SK-N-SH (cell line): Measurements from ENCODE around the gene KDM5C. TPM values are rescaled to one million over a fixed set of nuclear protein-coding genes. Genes with fewer than 3 reads are reported as not detected.
"Not testable (repeated sequence)": the region's sequence is repeated elsewhere in the genome, so short reads cannot be mapped to it uniquely, and the experiment has no call there.

Source experiments
- CTCF ChIA-PET: fragments of 300-600, 350-600 bp; formaldehyde crosslinking; extraction: SDS; loops from one replicate; lab custom pipeline; 2021; lab: Yijun Ruan, JAX
- POLR2A ChIA-PET: fragments of 350-600 bp; sonication (Branson Sonifier 250); formaldehyde crosslinking; extraction: SDS; loops from one replicate; lab custom pipeline; 2020; ENCODE audit warnings: antibody characterized with exemption, inconsistent platforms; lab: Yijun Ruan, JAX
- DNase-seq: peaks from one replicate; pipeline ENCODE4 v3.0.0; 2012
- H2AFZ ChIP-seq: fragments of 200-600 bp; sonication (generic); 2 replicates; pipeline ENCODE4 v1.8.1; 2016; ENCODE audit warnings: antibody characterized with exemption, mild to moderate bottlenecking, low read depth
- H3F3A ChIP-seq: fragments of 200-600 bp; sonication (generic); replicated peaks from 2 replicates; pipeline ENCODE3; 2016; ENCODE audit warnings: antibody characterized with exemption, mild to moderate bottlenecking; ENCODE audit not compliant: insufficient read depth
- H3K27ac ChIP-seq, 2 experiments: fragments of 200-500 bp in 1 of 2; fragments of 200-600 bp in 1 of 2; sonication (Bioruptor generic) in 1 of 2; sonication (generic), shearing (Covaris generic) in 1 of 2; 2 replicates each; pipeline versions ENCODE4 v1.5.1 to v1.6.1; 2014 to 2016; ENCODE audit warnings: low read depth in 2 of 2, inconsistent platforms in 1 of 2, low read length in 1 of 2, mild to moderate bottlenecking in 1 of 2, mixed read lengths in 1 of 2
- H3K27me3 ChIP-seq: fragments of 200-600 bp; sonication (generic), shearing (Covaris generic); 2 replicates; pipeline ENCODE4 v1.6.1; 2016; ENCODE audit warnings: mixed run types; ENCODE audit not compliant: insufficient read depth
- H3K36me3 ChIP-seq, 2 experiments: fragments of 200-500 bp in 1 of 2; fragments of 200-600 bp in 1 of 2; sonication (Bioruptor generic) in 1 of 2; sonication (generic) in 1 of 2; replicated peaks in 1 of 2; 2 replicates each; pipeline versions ENCODE3 to v1.5.1; 2014 to 2016; ENCODE audit warnings: low read length in 1 of 2, mild to moderate bottlenecking in 1 of 2; ENCODE audit not compliant: insufficient read depth in 2 of 2, control insufficient read depth in 1 of 2
- H3K4me1 ChIP-seq, 2 experiments: fragments of 200-500 bp in 1 of 2; fragments of 200-600 bp in 1 of 2; sonication (Bioruptor generic) in 1 of 2; sonication (generic), shearing (Covaris generic) in 1 of 2; 2 replicates each; pipeline versions ENCODE4 v1.5.1 to v1.6.1; 2014 to 2016; ENCODE audit warnings: low read depth in 1 of 2, low read length in 1 of 2, mixed run types in 1 of 2; ENCODE audit not compliant: insufficient read depth in 2 of 2, control insufficient read depth in 1 of 2
- H3K4me2 ChIP-seq: fragments of 200-600 bp; sonication (generic), shearing (Covaris generic); 2 replicates; pipeline ENCODE4 v1.6.1; 2017; ENCODE audit warnings: mixed run types
- H3K4me3 ChIP-seq, 2 experiments: fragments of 200-500 bp in 1 of 2; fragments of 200-600 bp in 1 of 2; sonication (Bioruptor generic) in 1 of 2; sonication (generic), shearing (Covaris generic) in 1 of 2; 2 replicates each; pipeline versions ENCODE4 v1.5.1 to v1.8.1; 2014 to 2016; ENCODE audit warnings: low read depth in 2 of 2, inconsistent platforms in 1 of 2, low read length in 1 of 2, mild to moderate bottlenecking in 1 of 2, mixed read lengths in 1 of 2, moderate library complexity in 1 of 2
- H3K79me2 ChIP-seq: fragments of 200-600 bp; sonication (generic); 2 replicates; pipeline ENCODE4 v1.8.1; 2017; ENCODE audit warnings: mild to moderate bottlenecking; ENCODE audit not compliant: insufficient read depth
- H3K9ac ChIP-seq: fragments of 200-600 bp; sonication (generic); 2 replicates; pipeline ENCODE4 v1.6.1; 2017; ENCODE audit warnings: mixed run types
- H3K9me2 ChIP-seq: fragments of 200-600 bp; sonication (generic); 2 replicates; pipeline ENCODE4 v1.6.1; 2017; ENCODE audit warnings: mixed run types
- H3K9me3 ChIP-seq: fragments of 200-600 bp; sonication (generic); 2 replicates; pipeline ENCODE4 v1.6.1; 2017; ENCODE audit warnings: mixed run types, mild to moderate bottlenecking, moderate library complexity
- H4K20me1 ChIP-seq: fragments of 200-600 bp; sonication (generic); 2 replicates; pipeline ENCODE4 v1.6.1; 2017; ENCODE audit warnings: mild to moderate bottlenecking, mixed run types; ENCODE audit not compliant: insufficient read depth
- CHD2 ChIP-seq: fragments of 150-350 bp; IDR thresholded peaks from 2 replicates; pipeline ENCODE4 v1.6.1; 2018; ENCODE audit warnings: low read length; ENCODE audit not compliant: partially characterized antibody
- MEF2A ChIP-seq: IDR thresholded peaks from 2 replicates; pipeline ENCODE4 v1.4.0; 2012; ENCODE audit warnings: low read depth, borderline replicate concordance
- RAD21 ChIP-seq: IDR thresholded peaks from 2 replicates; pipeline ENCODE4 v1.6.1; 2012; ENCODE audit warnings: mild to moderate bottlenecking, low read length
- RCOR1 ChIP-seq: fragments of 150-350 bp; IDR thresholded peaks from 2 replicates; pipeline ENCODE4 v1.6.1; 2017; ENCODE audit warnings: antibody characterized with exemption, low read length
- SIN3A ChIP-seq: IDR thresholded peaks from 2 replicates; pipeline ENCODE4 v1.6.1; 2012; ENCODE audit warnings: low read depth, mild to moderate bottlenecking, low read length, moderate library complexity, borderline replicate concordance
- SMC3 ChIP-seq: IDR thresholded peaks from 2 replicates; pipeline ENCODE4 v1.6.1; 2012; ENCODE audit warnings: low read depth, low read length, improper control_type of control experiment
- WGBS: methylation state at CpG from one replicate; pipeline ENCODE4 v1.1.6; 2017; ENCODE audit warnings: low lambda C conversion rate; 5-methylcytosine and 5-hydroxymethylcytosine counted together
- polyA plus RNA-seq, 3 experiments: library from polyadenylated mRNA; depleted of rRNA; stranded (reverse); fragments of >200 nt; gene quantifications; 2 replicates each; pipeline ENCODE4 v1.2.3, GENCODE V29; 2012
- TF ChIP-seq, protein P1 (sequence below): IDR thresholded peaks from 2 replicates; pipeline ENCODE4; 2012

KDM5C gene
- polyA plus RNA-seq, 1 of the 3 experiments (the other 2 are of a cell fraction): 76.6 TPM

DNA sequence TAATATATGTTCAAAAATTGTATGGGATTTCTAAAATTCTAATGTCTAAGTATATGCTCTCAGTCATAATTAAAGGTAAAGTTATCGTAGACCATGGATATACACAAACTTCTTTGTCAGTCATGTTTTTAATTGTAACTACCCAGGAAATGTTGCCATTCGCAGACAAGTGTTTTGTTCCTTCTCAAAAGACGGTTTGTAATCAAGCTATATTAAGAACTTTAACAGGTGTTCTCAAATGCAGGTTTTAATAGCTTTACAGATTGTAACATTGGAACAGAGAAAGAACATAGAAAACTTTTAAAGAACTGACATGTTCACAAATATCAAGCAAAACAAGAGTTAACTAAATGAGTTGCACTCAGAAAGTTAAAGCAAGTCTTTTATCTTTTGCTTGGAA, 58.9 kb downstream of the KDM5C start:
- H3K4me3 ChIP-seq: no peak overlapping the region
- 67% methylated on average over 3 of the region's 3 CpGs for WGBS
- H3K36me3 ChIP-seq: no peaks in the 10 kb centered on the region
- H3K9me3 ChIP-seq: no peaks in the 10 kb centered on the region
- no peaks in the 10 kb centered on the region for H3K4me1 ChIP-seq
- H3K79me2 ChIP-seq: no peaks in the 10 kb centered on the region
- peaks cover 21% of the 10 kb centered on the region; the same call in 1 of the 2 replicates for H3K27me3 ChIP-seq
- ChIA-PET CTCF (no interaction called here), POLR2A (no interaction called here)
- no peak overlapping the region for H3K9ac ChIP-seq
- no peaks in the 10 kb centered on the region for H3K9me2 ChIP-seq
- H2AFZ ChIP-seq: no peak overlapping the region
- no peak for TF ChIP-seq RCOR1
- no peak for DNase-seq
- H4K20me1 ChIP-seq: no peaks in the 10 kb centered on the region
- no peaks in the 10 kb centered on the region for H3F3A ChIP-seq
- no peak overlapping the region for H3K27ac ChIP-seq
- no peak overlapping the region for H3K4me2 ChIP-seq

DNA sequence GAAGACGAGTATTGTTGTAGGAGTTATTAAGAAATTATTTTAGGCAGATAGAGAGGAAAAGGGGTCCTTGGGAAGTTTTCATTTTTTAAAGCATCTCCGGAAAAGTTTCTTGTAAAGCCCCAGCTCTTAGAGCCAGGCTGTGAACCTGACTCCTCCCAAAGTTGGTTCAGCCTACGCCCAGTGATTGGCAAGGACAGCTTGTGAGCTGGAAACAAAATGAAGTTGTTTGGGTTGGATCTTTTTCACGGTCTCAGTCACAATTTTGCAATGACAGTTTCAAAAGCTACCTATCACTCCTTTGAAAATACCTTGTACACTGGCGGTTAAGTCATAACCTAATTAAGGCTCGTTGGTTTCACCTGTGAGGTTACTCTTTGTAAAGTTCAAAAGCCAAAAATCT, 60.4 kb downstream of the KDM5C start:
- H3K9ac ChIP-seq, CTCF ChIA-PET, DNase-seq, H3K27ac ChIP-seq, H3F3A ChIP-seq, H3K79me2 ChIP-seq, H4K20me1 ChIP-seq, H3K4me1 ChIP-seq, H2AFZ ChIP-seq, H3K36me3 ChIP-seq, H3K9me3 ChIP-seq, H3K4me2 ChIP-seq, H3K4me3 ChIP-seq, H3K9me2 ChIP-seq: not testable (repeated sequence)
- peaks cover 21% of the 10 kb centered on the region; the same call in 1 of the 2 replicates for H3K27me3 ChIP-seq
- POLR2A ChIA-PET: interaction anchor here (0.6 kb wide), 1 partner anchor 116 kb away, joined by 3 read pairs; no protein-coding TSS in a partner anchor
- WGBS: 57% methylated on average over 6 of the region's 6 CpGs

DNA sequence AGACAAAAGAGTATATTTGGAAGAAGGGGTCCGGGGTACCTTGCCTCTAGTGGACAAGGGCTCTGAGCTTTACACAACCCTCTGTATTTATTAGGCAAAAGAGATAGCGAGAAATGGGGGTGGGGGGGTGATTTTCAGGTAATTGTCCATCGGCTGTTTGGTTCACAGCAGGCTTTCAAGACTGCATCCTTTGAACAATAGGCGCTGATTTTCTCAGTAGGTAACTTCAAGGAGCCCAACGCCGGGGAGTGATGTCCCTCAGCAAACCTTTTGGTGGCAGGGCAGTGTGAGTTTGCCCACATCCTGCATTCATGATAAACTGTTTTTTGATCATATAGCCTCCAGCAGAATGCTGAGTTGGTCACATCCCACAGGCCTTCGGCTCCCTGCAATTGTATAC, 61.6 kb downstream of the KDM5C start:
- Histone ChIP-seq H3K4me3 (no peak overlapping the region), H3K36me3 (no peaks in the 10 kb centered on the region), H3K79me2 (no peaks in the 10 kb centered on the region), H3K9ac (no peak overlapping the region), H3K27me3 (peaks cover 21% of the 10 kb centered on the region; the same call in 1 of the 2 replicates), H3K4me2 (no peak overlapping the region), H2AFZ (no peak overlapping the region), H3K4me1 (no peaks in the 10 kb centered on the region), H3K9me2 (no peaks in the 10 kb centered on the region), H3F3A (no peaks in the 10 kb centered on the region), H3K27ac (no peak overlapping the region), H4K20me1 (no peaks in the 10 kb centered on the region), H3K9me3 (no peaks in the 10 kb centered on the region)
- no peak for DNase-seq
- CTCF ChIA-PET: no interaction called here
- no peak for TF ChIP-seq MEF2A
- no peak for TF ChIP-seq SIN3A
- no peak for TF ChIP-seq CHD2
- TF ChIP-seq RAD21: no peak
- TF ChIP-seq SMC3: no peak
- TF ChIP-seq, protein P1, sequence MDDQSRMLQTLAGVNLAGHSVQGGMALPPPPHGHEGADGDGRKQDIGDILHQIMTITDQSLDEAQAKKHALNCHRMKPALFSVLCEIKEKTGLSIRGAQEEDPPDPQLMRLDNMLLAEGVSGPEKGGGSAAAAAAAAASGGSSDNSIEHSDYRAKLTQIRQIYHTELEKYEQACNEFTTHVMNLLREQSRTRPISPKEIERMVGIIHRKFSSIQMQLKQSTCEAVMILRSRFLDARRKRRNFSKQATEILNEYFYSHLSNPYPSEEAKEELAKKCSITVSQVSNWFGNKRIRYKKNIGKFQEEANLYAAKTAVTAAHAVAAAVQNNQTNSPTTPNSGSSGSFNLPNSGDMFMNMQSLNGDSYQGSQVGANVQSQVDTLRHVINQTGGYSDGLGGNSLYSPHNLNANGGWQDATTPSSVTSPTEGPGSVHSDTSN: no peak
- WGBS: 54% methylated on average over 5 of the region's 7 CpGs
- POLR2A ChIA-PET: no interaction called here
